Neural progenitor cell (in vitro differentiated cells): ENCODE measurements around the gene EVC2.

Experiments
- CTCF ChIP-seq: fragments of 200-600 bp; sonication (generic); IDR thresholded peaks from 2 replicates; pipeline ENCODE4 v1.5.1; 2017; ENCODE audit warnings: antibody characterized with exemption, mild to moderate bottlenecking
- EZH2 ChIP-seq: fragments of 200-600 bp; sonication (generic); IDR thresholded peaks from 2 replicates; pipeline ENCODE4 v1.6.1; 2017; ENCODE audit warnings: antibody characterized with exemption, mild to moderate bottlenecking, moderate library complexity
- EZH2phosphoT487 ChIP-seq: fragments of 200-600 bp; sonication (generic); IDR thresholded peaks from 2 replicates; pipeline ENCODE4 v1.6.1; 2017; ENCODE audit warnings: antibody characterized with exemption

- TF ChIP-seq EZH2 (no peak), CTCF (no peak), EZH2phosphoT487 (no peak)
Observed at GRCh38 chr4:5715357-5715756, 7.0 kb upstream of the EVC2 start.
